ENCODE data around the gene AFF3. TPM values are rescaled to one million over a fixed set of nuclear protein-coding genes. Genes with fewer than 3 reads are reported as not detected.
"Not testable (repeated sequence)": the region's sequence is repeated elsewhere in the genome, so short reads cannot be mapped to it uniquely, and the experiment has no call there.

Gene AFF3
- 10 to 100 TPM; 17.1 to 21.3 (median 19.1) TPM for polyA plus RNA-seq (ENCODE audit: insufficient read depth in 1 of 5, insufficient read length in 5 of 5, low replicate concordance in 1 of 5)
- long read RNA-seq, donor 1, partial matches to known transcripts, result 0 of 1 reads
- long read RNA-seq, donor 1, other reads (novel, unspliced or antisense), result 0 of 1 reads
- long read RNA-seq, donor 2, result 0 reads
- long read RNA-seq, donor 3, result 0 reads
- long read RNA-seq, donor 4, partial matches to known transcripts, result 0 of 2 reads
- long read RNA-seq, donor 4, other reads (novel, unspliced or antisense), result 0 of 2 reads
- long read RNA-seq, donor 5, result 0 reads
- long read RNA-seq, donor 6, result 0 reads
- long read RNA-seq, donor 7, partial matches to known transcripts, result 0 of 1 reads
- long read RNA-seq, donor 7, other reads (novel, unspliced or antisense), result 0 of 1 reads
- long read RNA-seq, donor 8, result 0 reads

DNA sequence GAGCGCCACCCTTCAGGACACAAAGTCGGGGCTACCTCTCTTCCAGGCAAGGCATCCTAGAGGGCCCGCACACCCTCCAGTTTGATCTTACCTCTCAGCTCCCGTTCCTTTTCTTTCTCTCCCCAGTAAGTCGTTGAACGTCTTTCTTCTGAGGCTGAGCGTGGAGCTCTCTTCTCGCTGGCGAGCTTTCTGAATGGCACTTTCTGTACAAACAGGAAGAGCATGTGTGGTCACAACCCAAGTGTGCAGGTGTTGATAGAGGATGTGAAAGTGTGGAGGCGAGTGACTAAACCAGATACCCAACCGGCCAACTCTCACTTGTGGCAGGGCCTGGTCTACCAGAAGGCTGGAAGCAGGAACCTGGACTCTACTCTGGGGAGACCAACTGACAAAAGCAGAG lies at the start of gene AFF3:
Gene AFF3 (minus strand): TSS at position 198 of the 400 bp plus-strand sequence. CDS start 38,136 bp downstream, outside the sequence.
- DNase-seq, result no peak

- no peak for DNase-seq
Observed at GRCh38 chr2:100189387-100189786, 47.0 kb upstream of the AFF3 start.

DNA sequence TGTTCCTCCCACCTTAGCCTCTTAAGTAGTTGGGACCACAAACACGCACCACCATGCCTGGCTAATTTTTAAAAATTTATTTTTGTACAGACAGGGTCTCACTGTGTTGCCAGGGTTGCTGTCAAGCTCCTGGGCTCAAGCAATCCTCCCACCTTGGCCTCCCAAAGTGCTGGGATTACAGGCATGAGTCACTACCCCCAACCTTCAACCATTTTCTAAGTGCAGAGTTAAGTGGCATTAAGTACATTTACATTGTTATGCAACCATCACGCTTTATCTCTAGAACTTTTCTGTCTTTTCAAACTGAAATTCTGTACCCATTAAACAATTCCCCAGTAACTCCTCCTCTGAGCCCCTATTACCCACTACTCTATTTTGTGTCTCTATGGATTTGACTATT lies 45.9 kb upstream of the AFF3 start:
- DNase-seq, result no peak

DNA sequence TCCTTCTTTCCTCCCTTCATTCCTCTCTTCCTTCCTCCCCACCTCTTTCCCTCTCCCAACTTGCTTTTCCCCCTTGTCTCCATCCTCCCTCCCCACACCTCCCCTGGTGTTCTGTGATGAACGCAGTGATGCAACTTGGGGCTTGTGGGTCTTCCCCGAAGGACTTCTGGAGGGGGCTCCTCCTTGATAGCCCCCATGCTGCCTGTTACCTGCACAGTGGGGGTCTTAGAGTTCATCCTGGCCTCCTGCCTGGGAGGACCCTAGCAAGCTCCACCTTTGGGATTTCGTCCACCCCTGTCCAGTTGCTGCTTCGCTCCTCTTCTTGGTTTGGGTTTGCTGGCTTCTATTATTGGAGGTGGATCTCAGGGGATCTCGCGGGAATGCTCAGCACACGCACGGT lies 43.7 kb upstream of the AFF3 start:
- DNase-seq, result no peak

- DNase-seq, result no peak
Observed at GRCh38 chr2:100185516-100185915, 43.1 kb upstream of the AFF3 start.

DNA sequence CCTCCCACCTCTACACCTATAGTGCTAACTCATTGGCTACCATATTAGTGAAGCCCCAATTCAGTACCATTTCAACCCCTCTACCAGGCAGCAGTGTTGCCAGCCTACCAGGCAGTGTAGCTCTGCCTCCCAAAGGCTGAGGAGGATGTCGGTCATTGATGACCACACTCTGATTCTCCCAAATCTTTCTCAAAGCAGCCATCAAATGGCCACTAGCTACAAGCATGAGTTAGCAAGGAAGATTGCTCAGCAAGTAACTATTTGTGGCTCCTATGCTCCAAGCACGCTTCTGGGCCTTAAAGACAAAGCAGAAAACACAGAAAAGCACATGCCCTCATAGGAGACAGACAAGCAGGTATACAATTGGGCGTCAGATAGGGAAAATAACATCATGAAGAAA lies 42.7 kb upstream of the AFF3 start:
- no peak for DNase-seq

- no peak for DNase-seq
Observed at GRCh38 chr2:100184055-100184737, 41.8 kb upstream of the AFF3 start.

- no peak for DNase-seq
Observed at GRCh38 chr2:100182494-100183361, 40.3 kb upstream of the AFF3 start.

DNA sequence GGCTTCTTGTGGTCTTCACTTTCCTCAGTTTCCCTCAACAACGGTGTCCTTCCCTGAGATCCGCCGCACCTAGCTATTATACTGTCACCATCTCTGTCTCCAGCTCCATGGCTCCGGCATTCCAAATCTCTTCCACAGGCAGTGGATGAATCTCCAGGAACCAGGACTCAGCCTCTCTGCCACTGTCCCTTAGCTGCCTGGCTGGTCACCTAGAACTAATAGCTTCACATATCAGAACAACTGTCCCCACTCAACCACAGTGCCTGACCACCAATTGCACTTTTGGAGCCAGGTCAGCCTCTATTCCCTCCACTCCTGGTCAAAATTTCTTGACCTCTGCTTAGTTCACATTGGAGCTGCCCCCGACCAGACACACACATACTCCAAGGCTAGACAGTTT lies 38.1 kb upstream of the AFF3 start:
- DNase-seq, result no peak

DNA sequence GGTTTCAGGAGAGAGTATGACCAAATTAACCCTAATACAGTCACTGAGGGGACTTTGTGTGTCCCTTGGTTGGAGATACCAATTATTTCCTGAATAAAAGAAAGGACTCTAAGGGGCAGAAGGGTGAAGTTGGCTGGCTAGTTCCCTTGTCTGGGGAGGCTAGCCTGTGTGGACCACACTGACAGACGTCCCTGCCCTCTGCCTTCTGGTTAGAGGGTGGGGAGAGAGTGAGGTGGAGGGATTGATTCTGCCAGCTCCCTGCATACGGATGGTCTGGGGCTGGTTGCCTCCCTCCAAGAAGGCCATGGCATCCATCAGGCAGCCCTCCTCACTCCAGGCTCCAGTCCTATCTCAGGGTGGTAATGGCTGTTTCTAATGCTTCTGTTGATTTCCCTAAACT lies 37.4 kb upstream of the AFF3 start:
- DNase-seq, result no peak

GRCh38 chr2:100178864-100179263 lies 36.5 kb upstream of the AFF3 start:
- no peak for DNase-seq

- DNase-seq, result no peak
Observed at GRCh38 chr2:100178085-100178788, 35.8 kb upstream of the AFF3 start.

DNA sequence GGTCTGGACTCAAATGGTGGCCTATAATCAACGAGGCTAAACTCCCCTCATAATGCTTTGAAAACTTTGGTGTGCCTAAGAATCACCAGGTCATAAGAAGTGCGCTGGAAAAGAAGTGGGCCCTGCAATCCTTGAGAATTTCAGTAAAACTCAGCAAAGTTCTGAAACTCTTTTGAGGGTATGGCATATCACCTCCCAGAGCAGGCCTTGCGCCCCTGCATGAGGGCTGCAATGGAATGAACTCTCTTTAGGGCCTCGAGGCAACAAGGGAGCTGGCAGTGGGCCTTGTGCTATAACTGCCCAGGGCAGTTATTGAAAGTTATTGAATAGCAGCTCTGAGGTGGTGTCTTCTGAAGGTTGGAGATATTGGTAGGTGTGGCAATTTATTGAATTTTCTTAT lies 34.5 kb upstream of the AFF3 start:
- DNase-seq, result no peak

GRCh38 chr2:100174026-100174431 lies 31.6 kb upstream of the AFF3 start:
- DNase-seq, result no peak

DNA sequence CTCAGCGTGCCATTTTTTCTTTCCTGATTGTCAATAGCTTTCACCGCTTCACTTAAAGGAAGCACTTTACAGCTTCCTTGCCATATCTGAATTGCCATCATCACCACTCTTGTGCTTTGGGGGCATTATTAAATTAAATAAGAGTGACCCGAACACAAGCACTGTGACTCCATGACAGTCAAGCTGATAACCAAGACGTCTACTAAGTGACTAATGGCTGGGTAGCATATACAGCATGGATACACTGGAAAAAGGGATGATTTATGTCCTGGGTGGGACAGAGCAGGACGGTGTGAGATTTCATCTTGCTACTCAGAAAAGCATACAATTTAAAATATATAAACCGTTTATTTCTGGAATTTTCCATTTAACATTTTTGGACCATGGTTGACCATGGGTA lies 24.3 kb upstream of the AFF3 start:
- DNase-seq, result no peak

DNA sequence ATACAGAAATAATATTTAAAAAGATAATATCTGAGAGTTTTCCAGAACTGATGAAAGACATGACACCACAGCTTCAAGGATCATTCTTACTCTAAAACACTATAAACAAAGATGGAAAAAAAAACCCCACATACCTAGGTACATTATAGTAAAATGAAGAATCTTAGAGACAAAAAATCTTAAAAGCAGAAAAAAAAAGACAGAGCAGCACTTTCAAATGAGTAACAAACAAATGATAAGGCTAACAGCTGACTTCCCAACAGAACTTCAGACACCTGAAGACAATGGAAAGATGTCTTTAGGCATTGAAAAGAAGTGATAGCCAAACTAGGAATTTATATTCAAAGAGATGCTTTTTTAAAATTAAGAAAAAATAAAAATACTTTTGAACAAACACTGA lies 21.2 kb upstream of the AFF3 start:
- DNase-seq, result no peak

DNA sequence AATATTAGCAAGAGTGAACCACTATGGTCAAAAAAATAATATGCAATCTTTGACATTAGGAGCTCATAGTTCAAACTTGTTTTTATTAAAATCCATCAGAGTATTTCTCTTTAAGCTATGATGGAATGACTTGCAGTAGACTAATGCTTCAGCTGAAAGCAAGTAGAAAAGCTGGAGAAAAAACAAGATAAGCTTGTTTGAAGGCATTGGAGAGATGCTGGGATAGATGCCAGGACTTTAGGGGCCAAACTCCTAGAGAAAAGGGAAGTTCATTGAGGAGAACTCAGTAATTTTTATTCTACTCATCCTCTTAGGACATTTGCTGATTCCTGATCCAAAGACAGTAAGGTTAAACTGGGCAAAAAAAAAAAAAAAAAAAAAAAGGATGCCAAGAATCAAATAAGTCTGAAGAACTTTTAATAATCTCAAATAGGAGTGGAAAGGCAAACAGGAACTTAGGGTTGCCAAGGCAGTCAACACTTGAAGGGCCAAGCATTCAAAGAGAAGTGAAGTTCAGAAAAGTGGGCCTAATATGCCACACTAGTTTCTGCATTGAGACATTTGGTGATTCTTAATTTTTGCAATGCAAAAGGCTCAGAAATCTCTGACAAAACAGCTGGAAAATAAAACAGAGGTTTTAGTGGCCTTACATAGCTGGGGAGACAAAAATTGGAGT lies 19.7 kb upstream of the AFF3 start:
- DNase-seq, result peak; percentile 41 to 42

- no peak for DNase-seq
Observed at GRCh38 chr2:100160396-100160795, 18.0 kb upstream of the AFF3 start.

DNA sequence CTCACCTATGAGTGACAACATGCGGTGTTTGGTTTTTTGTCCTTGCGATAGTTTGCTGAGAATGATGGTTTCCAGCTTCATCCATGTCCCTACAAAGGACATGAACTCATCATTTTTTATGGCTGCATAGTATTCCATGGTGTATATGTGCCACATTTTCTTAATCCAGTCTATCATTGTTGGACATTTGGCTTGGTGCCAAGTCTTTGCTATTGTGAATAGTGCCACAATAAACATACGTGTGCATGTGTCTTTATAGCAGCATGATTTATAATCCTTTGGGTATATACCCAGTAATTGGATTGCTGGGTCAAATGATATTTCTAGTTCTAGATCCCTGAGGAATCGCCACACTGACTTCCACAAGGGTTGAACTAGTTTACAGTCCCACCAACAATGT lies 9.4 kb upstream of the AFF3 start:
- not testable (repeated sequence) for DNase-seq

- DNase-seq, result no peak
Observed at GRCh38 chr2:100151310-100151709, 8.9 kb upstream of the AFF3 start.

GRCh38 chr2:100148883-100149282 lies 6.5 kb upstream of the AFF3 start:
- DNase-seq, result no peak

Measured in right lung (tissue), 10 donors.